T47D (cell line): ENCODE data around the gene GLRX.

Experiments used
- DNase-seq, 2 experiments: peaks; one replicate each; pipeline versions ENCODE4 v3.0.0 to v3.0.0-alpha.2; 2011 to 2012; ENCODE audit warnings: low read depth in 1 of 2, low spot score in 1 of 2
- JUND ChIP-seq: IDR thresholded peaks from 2 replicates; pipeline ENCODE4 v1.6.1; 2012; ENCODE audit warnings: low read depth
- in situ Hi-C: cut with HindIII; loops from 2 replicates; pipeline ENCODE4 v1.10.0; 2016; ENCODE audit warnings: low sequenced_read_pairs, low pct_unique_long_range_greater_than_20kb

The GLRX gene

GRCh38 chr5:95791751-95792150, 30.8 kb downstream of the GLRX start:
- in situ Hi-C loops, result no loop called here
- no peak for TF ChIP-seq JUND
- no peak for DNase-seq

- DNase-seq, result no peak
- in situ Hi-C loops, result no loop called here
- no peak for TF ChIP-seq JUND
These were observed 34.0 kb downstream of the GLRX start for GRCh38 chr5:95788493-95788892.

- in situ Hi-C loops, result no loop called here
- no peak for DNase-seq
- TF ChIP-seq JUND, result no peak
These were observed 35.6 kb downstream of the GLRX start for GRCh38 chr5:95786821-95787418.

DNA sequence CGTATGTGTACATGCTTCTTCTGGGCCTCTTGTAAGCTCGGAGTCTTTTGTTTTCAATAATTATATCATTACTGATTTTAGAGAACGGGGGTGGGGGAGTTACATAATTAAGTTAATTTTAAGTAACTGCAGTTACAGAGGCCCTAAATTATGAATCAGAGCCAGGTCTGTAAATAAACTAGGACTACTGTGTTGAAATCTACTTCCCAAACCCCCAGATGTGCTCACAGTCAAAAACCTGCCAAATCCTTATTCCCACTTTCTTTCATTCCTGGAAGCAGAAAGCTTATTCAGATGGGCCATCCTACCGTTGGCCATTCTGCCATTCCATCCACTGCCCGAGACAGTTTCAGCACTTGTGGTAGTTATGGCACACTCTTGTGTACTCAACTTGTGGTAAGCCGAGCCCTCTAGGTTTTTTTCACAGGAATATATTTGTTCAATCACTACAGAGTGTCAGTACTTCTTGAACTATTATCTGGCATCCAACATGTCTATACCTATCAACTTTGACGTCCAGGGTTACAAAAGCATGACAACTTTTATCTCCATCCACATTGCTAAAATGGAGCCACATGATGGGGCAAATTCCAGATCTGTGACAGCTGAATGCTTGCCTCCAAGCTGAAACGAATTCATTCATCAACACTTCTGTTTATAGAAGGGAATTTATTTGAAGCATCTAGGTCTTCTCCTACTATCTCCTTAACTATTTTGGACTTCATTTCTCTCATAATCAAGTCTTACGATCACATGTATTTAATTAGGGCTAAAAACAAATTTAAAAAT, 37.8 kb downstream of the GLRX start:
- in situ Hi-C loops, result no loop called here
- TF ChIP-seq JUND, result no peak
- no peak for DNase-seq

DNA sequence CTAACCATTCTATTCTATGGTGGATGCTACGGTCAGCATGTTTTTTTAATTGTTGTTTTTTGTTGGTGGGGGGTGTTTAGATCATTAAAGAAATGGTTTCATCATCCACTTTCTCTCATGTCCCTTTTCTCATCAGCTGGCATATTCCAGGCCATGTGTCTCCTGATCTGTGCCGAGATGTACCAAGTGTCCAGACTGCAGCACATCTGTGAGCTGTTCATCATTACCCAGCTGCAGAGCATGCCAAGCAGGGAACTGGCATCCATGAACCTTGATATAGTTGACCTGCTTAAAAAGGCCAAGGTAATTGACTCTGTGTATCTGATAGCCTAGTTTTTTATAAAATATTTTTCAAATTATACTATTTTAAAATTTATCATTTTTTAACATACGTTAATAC, 38.9 kb downstream of the GLRX start:
- no peak for TF ChIP-seq JUND
- DNase-seq, result no peak
- in situ Hi-C loops, result no loop called here

- in situ Hi-C loops, result no loop called here
- DNase-seq, result peak in 1 of 2 experiments; percentile 19
- no peak for TF ChIP-seq JUND
These were observed 40.3 kb downstream of the GLRX start for GRCh38 chr5:95782181-95782580.

DNA sequence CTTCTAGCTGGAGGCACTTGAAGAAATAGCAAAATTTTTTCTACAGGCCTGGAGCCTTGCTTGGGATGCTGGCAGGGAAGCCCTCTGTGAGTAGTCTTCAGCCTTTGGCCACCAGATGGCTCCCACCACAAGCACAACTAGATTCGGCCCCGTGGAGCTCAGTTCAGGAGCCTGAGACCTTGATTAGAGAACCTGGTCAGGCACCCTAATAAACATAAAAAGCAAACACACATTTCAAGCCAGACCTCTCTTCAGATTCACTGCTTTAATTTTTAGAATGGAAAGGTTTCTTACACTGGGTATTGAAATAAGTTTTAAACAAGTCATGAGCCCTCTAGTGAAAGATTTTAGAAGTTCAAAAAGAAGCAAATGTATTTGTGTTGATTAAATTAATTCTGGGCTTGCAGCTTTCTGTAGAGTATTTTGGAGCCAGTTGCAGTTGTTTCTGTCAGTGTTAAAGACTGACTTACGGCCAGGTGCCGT, 41.4 kb downstream of the GLRX start:
- in situ Hi-C loops, result no loop called here
- no peak for TF ChIP-seq JUND
- DNase-seq, result peak; percentile 34 to 84

DNA sequence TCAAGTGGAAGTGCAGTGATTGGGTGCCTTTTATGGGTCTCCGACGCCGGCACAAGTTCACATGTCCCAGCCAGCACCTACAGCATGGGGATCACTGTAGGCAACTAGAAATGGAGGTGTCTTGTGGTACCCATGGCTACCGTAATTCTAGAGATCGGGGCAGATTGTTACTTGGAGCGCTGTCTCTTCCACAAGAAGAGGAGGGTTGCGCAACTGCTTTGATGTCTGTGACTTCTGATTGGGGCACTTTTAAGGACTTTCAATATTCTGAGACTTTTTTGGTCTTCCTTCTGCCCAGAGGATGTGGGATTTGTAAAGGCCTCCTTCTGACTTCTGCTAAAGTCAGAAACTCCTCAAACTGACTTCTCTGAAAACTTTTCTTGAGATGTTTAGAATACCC, 41.9 kb downstream of the GLRX start:
- no peak for TF ChIP-seq JUND
- in situ Hi-C loops, result no loop called here
- DNase-seq, result no peak

GRCh38 chr5:95779611-95780010, 42.9 kb downstream of the GLRX start:
- in situ Hi-C loops, result no loop called here
- no peak for TF ChIP-seq JUND
- DNase-seq, result no peak

GRCh38 chr5:95778713-95779436, 43.7 kb downstream of the GLRX start:
- no peak for DNase-seq
- in situ Hi-C loops, result no loop called here
- TF ChIP-seq JUND, result no peak

DNA sequence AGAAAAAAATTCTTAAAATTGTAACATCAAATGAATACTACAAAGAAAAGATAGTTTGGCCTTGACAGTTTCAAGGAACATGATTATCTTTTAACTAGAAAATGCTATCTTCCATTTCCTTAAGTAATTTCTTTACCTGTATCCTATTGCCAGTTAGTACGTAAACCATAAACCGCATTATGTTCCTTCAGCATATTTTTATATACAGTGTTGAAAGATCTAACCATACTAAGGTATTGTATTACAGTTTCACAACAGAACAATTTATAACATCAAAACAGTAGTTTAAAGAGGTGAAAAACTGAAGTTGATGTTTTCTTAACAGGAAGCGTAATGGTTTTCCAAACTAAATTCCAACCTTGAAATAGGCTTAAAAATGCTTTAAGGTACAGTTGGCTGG, 45.1 kb downstream of the GLRX start:
- in situ Hi-C loops, result no loop called here
- no peak for TF ChIP-seq JUND
- DNase-seq, result no peak

GRCh38 chr5:95773335-95774059, 49.0 kb downstream of the GLRX start:
- peak in 1 of 2 experiments; percentile 40 for DNase-seq
- in situ Hi-C loops, result no loop called here
- no peak for TF ChIP-seq JUND

DNA sequence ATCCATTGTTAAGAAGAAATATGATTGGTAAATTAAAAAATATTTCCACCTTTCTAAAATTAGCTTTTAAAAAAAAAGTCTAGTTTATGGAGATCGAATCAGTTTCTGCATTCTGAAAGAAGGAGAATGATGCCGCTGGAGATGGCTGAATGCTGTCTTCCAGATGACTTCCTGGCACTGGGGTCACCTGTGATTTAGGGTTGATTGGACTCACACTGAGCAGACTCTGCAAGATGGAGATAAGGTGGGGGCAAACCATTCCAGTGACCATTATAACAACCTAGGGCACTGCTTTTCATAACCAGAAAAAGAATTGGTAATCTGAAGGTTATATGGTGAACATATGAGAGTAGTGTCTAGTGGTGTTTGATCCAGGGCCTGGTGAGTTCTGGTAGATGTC, 50.6 kb downstream of the GLRX start:
- no peak for DNase-seq
- TF ChIP-seq JUND, result no peak
- in situ Hi-C loops, result no loop called here
